Activated CD8-positive, alpha-beta memory T cell treated with anti-CD3 and anti-CD28 coated beads for 36 hours (primary cell): ENCODE data around the gene SOX14. TPM values are rescaled to one million over a fixed set of nuclear protein-coding genes. Genes with fewer than 3 reads are reported as not detected.

Experiments
- total RNA-seq, 2 experiments: library from RNA; stranded (reverse); gene quantifications; one replicate each; pipeline ENCODE4 v1.2.3, GENCODE V29; 2021

Gene SOX14
- total RNA-seq, 2 experiments from 2014 or later: not detected

Other genes starting within 250 kb of the SOX14 start
- not detected for gene CLDN18, start 245.8 kb downstream of the SOX14 start, total RNA-seq